SU-DHL-6 (cell line): ENCODE measurements around the gene RPS3.

ENCODE experiments used
- H2AFZ ChIP-seq: fragments of 200-600 bp; sonication (generic); 2 replicates; pipeline ENCODE4 v1.6.1; 2014; ENCODE audit warnings: low read depth, mild to moderate bottlenecking, moderate library complexity, mixed read lengths, antibody characterized with exemption, low read length; ENCODE audit not compliant: severe bottlenecking
- H3F3A ChIP-seq: fragments of 200-600 bp; shearing (Covaris generic); 2 replicates; pipeline ENCODE4 v1.6.0; 2016; ENCODE audit warnings: antibody characterized with exemption, mild to moderate bottlenecking; ENCODE audit not compliant: insufficient read depth
- H3K27ac ChIP-seq: fragments of 200-600 bp; sonication (generic); 2 replicates; pipeline ENCODE4 v1.5.1; 2016; ENCODE audit warnings: low read depth, mild to moderate bottlenecking, low read length, moderate library complexity, mixed read lengths
- H3K27me3 ChIP-seq: fragments of 200-600 bp; sonication (generic), shearing (Covaris generic); 2 replicates; pipeline ENCODE4 v1.6.0; 2014; ENCODE audit warnings: mild to moderate bottlenecking, low read length
- H3K36me3 ChIP-seq: fragments of 200-600 bp; sonication (generic); 2 replicates; pipeline ENCODE4 v1.6.1; 2014; ENCODE audit warnings: mild to moderate bottlenecking, low read length, mixed read lengths
- H3K4me2 ChIP-seq: fragments of 300-600, 200-600 bp; shearing (Covaris generic), sonication (generic); 2 replicates; pipeline ENCODE4 v1.6.0; 2014; ENCODE audit warnings: low read length, low read depth, mild to moderate bottlenecking; ENCODE audit not compliant: poor library complexity, severe bottlenecking
- H3K4me3 ChIP-seq: fragments of 200-600 bp; sonication (generic); 2 replicates; pipeline ENCODE4 v1.5.1; 2014; ENCODE audit warnings: antibody characterized with exemption, low read length, mild to moderate bottlenecking, mixed read lengths; ENCODE audit not compliant: insufficient read depth, poor library complexity, severe bottlenecking
- H3K79me2 ChIP-seq: fragments of 200-600 bp; sonication (generic); 2 replicates; pipeline ENCODE4 v1.6.1; 2014; ENCODE audit warnings: mild to moderate bottlenecking, low read length, moderate library complexity; ENCODE audit not compliant: insufficient read depth
- H3K9ac ChIP-seq: fragments of 200-600 bp; sonication (generic); 2 replicates; pipeline ENCODE4 v1.7.0; 2014; ENCODE audit warnings: mild to moderate bottlenecking, low read length
- H3K9me2 ChIP-seq: fragments of 200-600 bp; sonication (generic); replicated peaks from 2 replicates; pipeline ENCODE4 v1.6.1; 2014; ENCODE audit warnings: low read length; ENCODE audit not compliant: insufficient read depth
- H3K9me3 ChIP-seq: fragments of 200-600 bp; sonication (generic); 2 replicates; pipeline ENCODE4 v1.6.1; 2014; ENCODE audit warnings: low read length, mixed read lengths; ENCODE audit not compliant: insufficient read depth
- H4K20me1 ChIP-seq: fragments of 200-600 bp; sonication (generic); 2 replicates; pipeline ENCODE4 v1.6.1; 2014; ENCODE audit warnings: low read depth, mild to moderate bottlenecking, antibody characterized with exemption, low read length, moderate library complexity, mixed read lengths
- EZH2phosphoT487 ChIP-seq: fragments of 200-600 bp; sonication (generic), shearing (Covaris generic); conservative IDR thresholded peaks from 2 replicates; pipeline ENCODE4 v1.6.1; 2018; ENCODE audit warnings: mild to moderate bottlenecking, antibody characterized with exemption, low read length, moderate library complexity, mixed read lengths
- TF ChIP-seq, protein P1 (sequence below): fragments of 200-600 bp; sonication (generic); IDR thresholded peaks from one replicate; pipeline ENCODE4 v1.5.1; 2017; ENCODE audit warnings: antibody characterized with exemption, mild to moderate bottlenecking, low read length, moderate library complexity; ENCODE audit not compliant: insufficient read depth, poor library complexity, severe bottlenecking

The RPS3 gene

DNA sequence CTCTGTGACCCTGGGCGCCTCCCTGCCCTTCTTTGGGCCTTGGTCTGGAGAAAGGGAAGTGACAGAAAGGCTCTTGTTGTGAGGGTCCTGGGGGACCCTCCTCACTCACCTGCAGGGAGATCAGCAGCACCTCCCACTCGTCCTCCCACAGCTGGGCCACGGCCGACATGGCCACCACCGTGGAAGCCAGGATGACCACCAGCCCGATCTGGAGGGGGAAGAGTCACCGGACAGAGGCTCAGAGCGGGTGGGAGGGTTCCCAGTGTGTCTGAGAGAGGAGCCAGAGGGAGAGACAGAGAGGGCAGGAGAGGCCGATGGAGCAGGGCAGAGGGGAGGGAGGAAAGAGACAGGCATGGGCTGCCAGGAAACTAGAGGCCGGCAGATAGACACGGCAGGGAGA, 50.5 kb downstream of the RPS3 start:
- Histone ChIP-seq H3K9ac (no peak overlapping the region), H3K4me2 (no peak overlapping the region), H2AFZ (no peak overlapping the region), H3F3A (no peaks in the 10 kb centered on the region), H3K4me3 (no peak overlapping the region), H3K79me2 (no peaks in the 10 kb centered on the region), H3K27me3 (no peaks in the 10 kb centered on the region), H3K27ac (no peak overlapping the region), H3K9me2 (no peaks in the 10 kb centered on the region), H4K20me1 (no peaks in the 10 kb centered on the region), H3K9me3 (no peaks in the 10 kb centered on the region), H3K36me3 (no peaks in the 10 kb centered on the region)
- TF ChIP-seq, protein P1, sequence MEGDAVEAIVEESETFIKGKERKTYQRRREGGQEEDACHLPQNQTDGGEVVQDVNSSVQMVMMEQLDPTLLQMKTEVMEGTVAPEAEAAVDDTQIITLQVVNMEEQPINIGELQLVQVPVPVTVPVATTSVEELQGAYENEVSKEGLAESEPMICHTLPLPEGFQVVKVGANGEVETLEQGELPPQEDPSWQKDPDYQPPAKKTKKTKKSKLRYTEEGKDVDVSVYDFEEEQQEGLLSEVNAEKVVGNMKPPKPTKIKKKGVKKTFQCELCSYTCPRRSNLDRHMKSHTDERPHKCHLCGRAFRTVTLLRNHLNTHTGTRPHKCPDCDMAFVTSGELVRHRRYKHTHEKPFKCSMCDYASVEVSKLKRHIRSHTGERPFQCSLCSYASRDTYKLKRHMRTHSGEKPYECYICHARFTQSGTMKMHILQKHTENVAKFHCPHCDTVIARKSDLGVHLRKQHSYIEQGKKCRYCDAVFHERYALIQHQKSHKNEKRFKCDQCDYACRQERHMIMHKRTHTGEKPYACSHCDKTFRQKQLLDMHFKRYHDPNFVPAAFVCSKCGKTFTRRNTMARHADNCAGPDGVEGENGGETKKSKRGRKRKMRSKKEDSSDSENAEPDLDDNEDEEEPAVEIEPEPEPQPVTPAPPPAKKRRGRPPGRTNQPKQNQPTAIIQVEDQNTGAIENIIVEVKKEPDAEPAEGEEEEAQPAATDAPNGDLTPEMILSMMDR, result no peak

DNA sequence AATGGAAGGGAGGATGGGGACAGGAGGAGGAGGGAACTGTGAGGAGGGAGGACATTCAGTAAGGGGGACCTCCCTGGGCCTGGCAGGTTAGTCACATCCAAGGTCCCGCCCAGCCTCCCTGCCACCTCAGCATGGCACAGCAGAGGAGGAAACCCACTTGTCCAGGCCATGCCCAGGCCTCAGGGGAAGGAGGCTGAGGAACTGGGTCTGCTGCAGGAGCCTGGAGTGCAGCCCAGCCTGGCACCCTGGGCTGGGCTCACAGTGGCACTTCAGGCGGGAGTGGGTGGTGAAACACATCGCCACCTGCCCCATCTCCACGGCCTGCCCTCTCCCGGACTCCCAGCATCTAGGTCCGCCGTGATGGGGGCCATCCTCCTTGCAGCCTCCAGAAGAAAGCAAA, 50.9 kb downstream of the RPS3 start:
- Histone ChIP-seq H3K36me3 (no peaks in the 10 kb centered on the region), H3K27me3 (no peaks in the 10 kb centered on the region), H3F3A (no peaks in the 10 kb centered on the region), H3K9me2 (no peaks in the 10 kb centered on the region), H4K20me1 (no peaks in the 10 kb centered on the region), H3K9me3 (no peaks in the 10 kb centered on the region), H3K4me3 (no peak overlapping the region), H2AFZ (no peak overlapping the region), H3K27ac (no peak overlapping the region), H3K79me2 (no peaks in the 10 kb centered on the region), H3K9ac (no peak overlapping the region), H3K4me2 (no peak overlapping the region)
- TF ChIP-seq, protein P1, result no peak
- no peak for TF ChIP-seq EZH2phosphoT487

DNA sequence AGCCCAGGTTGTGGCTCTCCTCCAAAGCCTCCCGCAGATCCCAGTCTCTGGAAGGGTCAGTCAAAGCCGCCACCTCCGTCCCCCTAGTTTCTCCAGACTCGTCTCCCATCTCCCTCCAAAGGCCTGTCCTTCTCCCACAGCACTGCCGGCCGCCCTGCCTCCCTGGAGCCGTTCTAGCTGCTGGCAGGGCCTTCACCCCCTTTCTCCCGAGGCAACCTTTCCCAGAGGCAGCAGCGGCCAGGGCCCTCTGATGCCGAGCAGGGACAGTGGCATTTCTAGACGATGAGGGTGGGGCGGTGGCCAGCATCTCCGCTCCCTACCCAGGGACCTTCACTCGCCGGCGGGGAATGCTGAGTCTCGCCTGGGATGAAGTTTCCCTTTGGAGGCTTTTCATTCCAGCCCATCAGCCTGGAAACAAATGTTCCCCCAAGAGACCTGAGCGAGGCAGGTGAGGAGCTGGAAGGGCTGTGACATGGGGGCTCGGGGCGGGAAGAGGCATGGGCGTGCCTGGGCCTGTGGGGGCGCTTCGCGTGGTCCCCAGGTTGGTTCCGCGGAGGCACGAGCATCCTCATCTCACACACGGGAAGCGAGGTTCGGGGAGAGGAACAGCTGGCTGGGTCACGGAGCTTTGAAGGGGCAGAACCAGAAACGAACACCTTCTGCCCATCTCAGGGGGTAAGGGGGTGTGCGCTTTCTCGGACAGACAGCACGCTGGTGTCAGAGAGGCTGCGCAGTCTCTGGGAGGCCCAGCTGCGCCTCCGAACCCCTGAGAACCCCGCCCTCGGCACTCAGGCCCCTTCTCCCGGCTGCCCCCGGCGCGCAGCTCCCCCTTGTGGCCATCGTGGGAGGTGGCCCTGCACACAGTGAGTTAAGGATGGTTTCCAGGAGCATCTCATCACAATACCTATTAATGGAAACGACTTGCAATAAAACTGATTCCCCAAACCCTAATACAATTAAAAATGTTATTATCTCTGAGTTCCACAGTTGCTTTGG, 51.8 kb downstream of the RPS3 start:
- Histone ChIP-seq H3K27ac (no peak overlapping the region), H3K9ac (no peak overlapping the region), H2AFZ (no peak overlapping the region), H3K4me3 (no peak overlapping the region), H4K20me1 (no peaks in the 10 kb centered on the region), H3K9me3 (no peaks in the 10 kb centered on the region), H3K27me3 (no peaks in the 10 kb centered on the region), H3K79me2 (no peaks in the 10 kb centered on the region), H3K36me3 (no peaks in the 10 kb centered on the region), H3F3A (no peaks in the 10 kb centered on the region), H3K4me2 (no peak overlapping the region), H3K9me2 (no peaks in the 10 kb centered on the region)
- TF ChIP-seq, protein P1, result peak; percentile 56
- no peak for TF ChIP-seq EZH2phosphoT487
